Measurements from ENCODE around the gene ZNF519.
"Not testable (repeated sequence)": the region's sequence is repeated elsewhere in the genome, so short reads cannot be mapped to it uniquely, and the experiment has no call there.

- not testable (repeated sequence) for TF ChIP-seq YY1 (IDR thresholded peaks at IDR 0.05; ENCODE audit: insufficient read depth, insufficient read length); ZNF274 (IDR thresholded peaks at IDR 0.05; ENCODE audit: low read depth, low read length)
These were observed 19.4 kb upstream of the ZNF519 start for GRCh38 chr18:14151564-14152113.
